Stimulated activated effector memory CD8-positive, alpha-beta T cell treated with anti-CD3 and anti-CD28 coated beads, Interleukin-12 subunit alpha, Interleukin-12 subunit beta, amount 100 ng/mL, for 72 hours (primary cell): Measurements from ENCODE around the gene TUSC2.

Experiments
- ATAC-seq: fragments of 150-1000 bp; cut with Tn5 transposase; 2 replicates; pipeline ENCODE4 v1.10.0; 2021
- DNase-seq, 2 donors: peaks; one replicate each; pipeline ENCODE4 v3.0.0; 2021 to 2022; ENCODE audit warnings: low spot score in 2 of 2
- H3K27ac Mint-ChIP-seq: one replicate; pipeline ENCODE4 v1.8.0; 2022; ENCODE audit warnings: mild to moderate bottlenecking, mixed read lengths
- H3K36me3 Mint-ChIP-seq: one replicate; pipeline ENCODE4 v1.8.0; 2022; ENCODE audit warnings: mild to moderate bottlenecking, mixed read lengths
- H3K4me1 Mint-ChIP-seq: one replicate; pipeline ENCODE4 v1.8.0; 2022; ENCODE audit warnings: mixed read lengths
- H3K4me3 Mint-ChIP-seq: one replicate; pipeline ENCODE4 v1.8.0; 2022; ENCODE audit warnings: mild to moderate bottlenecking, mixed read lengths
- H3K9me3 Mint-ChIP-seq: one replicate; pipeline ENCODE4 v1.8.0; 2022; ENCODE audit warnings: mixed read lengths

The TUSC2 gene

DNA sequence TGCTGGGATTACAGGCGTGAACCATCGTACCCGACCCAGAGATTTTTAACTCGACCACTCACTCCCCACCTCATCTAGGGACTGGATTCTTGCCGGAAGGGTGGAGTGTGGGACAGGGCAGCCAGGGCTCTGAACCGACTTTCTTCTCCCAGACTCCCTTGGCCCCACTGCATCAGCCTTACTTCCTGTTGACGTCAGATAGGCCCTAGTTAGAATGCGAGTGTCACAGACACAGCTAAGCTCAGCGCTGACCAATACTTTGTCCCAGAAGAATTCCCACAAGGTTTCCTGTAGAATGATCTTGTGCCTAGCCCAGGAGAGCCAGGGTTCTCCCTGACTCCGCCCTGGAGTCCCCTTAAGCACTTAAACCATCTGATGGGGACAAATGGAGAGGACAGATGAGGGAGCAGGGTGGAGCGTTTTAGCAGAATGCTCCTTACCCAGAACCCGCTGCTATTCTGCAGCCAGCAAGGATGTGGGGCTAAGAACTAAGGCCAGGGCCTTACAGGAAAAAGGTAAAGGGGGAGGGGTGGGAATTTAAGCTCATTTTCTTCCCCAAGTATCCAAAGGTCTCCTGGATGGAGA, 5.8 kb upstream of the TUSC2 start:
- DNase-seq (no peak), ATAC-seq (no peak)
- H3K27ac Mint-ChIP-seq = peak overlapping the region; percentile 96
- H3K4me1 Mint-ChIP-seq = peaks cover 43% of the 10 kb centered on the region
- no peaks in the 10 kb centered on the region for H3K9me3 Mint-ChIP-seq
- peaks cover 100% of the 10 kb centered on the region for H3K36me3 Mint-ChIP-seq
- peak overlapping the region; percentile 93 for H3K4me3 Mint-ChIP-seq

DNA sequence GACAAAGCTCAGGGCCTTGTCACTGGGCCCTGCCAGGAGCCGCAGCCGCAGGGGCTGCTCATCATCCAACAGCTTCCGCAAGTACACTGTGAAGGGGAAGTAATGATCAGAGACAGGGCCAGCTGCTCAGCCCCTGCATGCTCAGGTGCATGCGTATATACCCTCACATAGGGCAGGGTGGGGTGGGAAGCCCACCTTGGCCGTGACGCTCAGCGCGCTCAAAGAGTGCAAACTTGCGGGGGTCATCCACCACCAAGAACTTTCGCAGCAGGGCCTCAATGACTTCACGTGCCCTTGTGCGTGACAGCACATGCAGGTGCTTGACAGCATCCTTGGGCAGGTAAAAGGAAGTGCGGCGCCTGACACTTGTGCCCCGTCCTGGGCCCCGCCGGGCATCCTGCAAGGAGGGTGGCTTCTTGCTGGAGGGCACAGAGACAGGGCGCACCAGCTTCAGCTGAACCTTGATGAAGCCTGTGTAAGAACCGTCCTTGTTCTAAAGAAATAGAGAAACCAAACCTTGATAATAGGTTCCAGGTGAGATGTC, 3.4 kb upstream of the TUSC2 start:
- Mint-ChIP-seq H3K36me3 (peaks cover 93% of the 10 kb centered on the region), H3K27ac (no peak overlapping the region), H3K9me3 (no peaks in the 10 kb centered on the region), H3K4me1 (peaks cover 41% of the 10 kb centered on the region), H3K4me3 (no peak overlapping the region)
- DNase-seq (no peak), ATAC-seq (no peak)

DNA sequence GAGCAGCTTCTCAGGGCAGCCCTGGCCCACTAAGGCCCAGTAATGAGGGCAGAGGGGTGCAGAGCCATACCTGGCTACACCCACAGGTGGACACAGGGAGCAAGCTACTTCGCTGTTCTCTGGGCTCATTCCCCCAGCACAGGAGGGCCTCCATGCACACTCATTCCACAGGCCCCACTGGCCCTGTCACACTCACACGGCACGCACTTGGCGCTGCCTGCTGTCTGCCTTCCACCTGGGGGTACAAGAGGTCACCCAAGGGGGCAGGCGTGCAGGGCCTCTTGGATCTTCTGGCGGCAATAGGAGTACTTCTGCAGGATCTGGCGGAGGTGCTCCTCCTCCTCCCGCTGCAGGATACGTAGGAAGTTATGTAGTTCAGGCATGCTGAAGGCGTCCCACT, 2.3 kb upstream of the TUSC2 start:
- Mint-ChIP-seq H3K4me1 (peaks cover 35% of the 10 kb centered on the region), H3K36me3 (peaks cover 91% of the 10 kb centered on the region), H3K9me3 (no peaks in the 10 kb centered on the region), H3K4me3 (no peak overlapping the region), H3K27ac (peak overlapping the region; percentile 37)
- DNase-seq = no peak
- no peak for ATAC-seq

DNA sequence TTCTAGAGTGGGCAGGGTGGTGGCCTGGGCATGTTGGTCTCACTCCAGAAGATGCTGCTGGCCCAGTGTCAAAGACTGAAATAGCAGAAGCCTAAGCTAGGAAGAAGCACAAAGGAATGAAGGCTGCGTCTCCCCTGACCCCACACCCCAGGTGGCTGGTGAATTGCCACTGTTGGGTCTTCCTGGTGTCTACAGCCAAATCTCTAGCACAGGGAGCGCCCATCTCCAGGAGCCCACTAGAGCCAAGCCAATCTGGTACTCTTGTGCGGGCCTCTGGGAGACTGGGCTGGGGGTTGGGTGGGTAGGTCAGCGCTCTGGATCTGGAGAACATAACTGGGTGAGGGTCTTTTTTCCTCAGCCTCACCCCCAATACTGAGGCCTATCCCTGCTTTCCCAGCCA, 894 bp downstream of the TUSC2 start:
- Mint-ChIP-seq H3K36me3 (peaks cover 67% of the 10 kb centered on the region), H3K4me1 (peaks cover 30% of the 10 kb centered on the region), H3K4me3 (peak overlapping the region; percentile 80), H3K27ac (peak overlapping the region; percentile 88), H3K9me3 (no peaks in the 10 kb centered on the region)
- no peak for DNase-seq
- ATAC-seq = no peak

DNA sequence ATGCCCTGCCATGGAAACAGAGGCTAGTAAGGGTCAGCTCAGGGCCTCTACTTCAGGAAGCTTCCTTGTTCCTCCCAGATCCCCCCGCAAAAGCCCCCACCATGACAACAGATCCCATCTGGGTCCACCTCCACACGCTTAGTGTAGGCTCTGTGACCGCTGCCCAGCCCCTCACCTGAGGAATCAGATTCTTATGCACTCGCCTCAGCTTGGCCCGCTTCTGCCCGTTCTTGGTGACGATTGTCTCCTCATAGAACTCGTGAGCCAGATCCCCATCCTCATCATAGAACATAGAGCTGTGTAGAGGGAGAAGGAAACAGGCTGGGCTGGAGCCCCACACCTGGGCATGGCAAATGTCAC, 1.9 kb downstream of the TUSC2 start:
- Mint-ChIP-seq H3K4me3 (peak overlapping the region; percentile 80), H3K9me3 (no peaks in the 10 kb centered on the region), H3K4me1 (peaks cover 30% of the 10 kb centered on the region), H3K27ac (no peak overlapping the region), H3K36me3 (peaks cover 57% of the 10 kb centered on the region)
- DNase-seq (no peak), ATAC-seq (no peak)

GRCh38 chr3:50325497-50326181, 2.4 kb downstream of the TUSC2 start:
- no peak overlapping the region for H3K4me3 Mint-ChIP-seq
- no peak for ATAC-seq
- H3K36me3 Mint-ChIP-seq = peaks cover 52% of the 10 kb centered on the region

DNA sequence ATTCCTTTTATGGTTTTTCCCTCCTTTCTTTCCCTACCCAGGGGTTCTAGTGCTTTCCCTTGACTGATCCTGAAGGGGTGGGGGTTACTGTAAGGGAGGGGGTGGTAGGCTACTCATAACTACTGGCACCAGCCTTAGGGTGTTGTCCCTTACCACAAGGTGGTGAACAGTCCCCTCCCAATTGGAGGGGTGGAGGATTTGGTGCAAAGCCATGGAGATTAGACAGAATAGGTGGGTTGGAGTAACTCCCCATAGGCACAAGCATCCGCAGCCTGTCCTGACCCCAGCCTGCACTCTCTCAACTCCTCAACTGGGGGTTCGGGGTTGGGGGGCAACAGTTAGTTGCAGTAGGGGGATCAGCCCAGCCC, 2.9 kb downstream of the TUSC2 start:
- Mint-ChIP-seq H3K9me3 (no peaks in the 10 kb centered on the region), H3K36me3 (peaks cover 46% of the 10 kb centered on the region), H3K27ac (peak overlapping the region; percentile 91), H3K4me1 (peaks cover 37% of the 10 kb centered on the region), H3K4me3 (no peak overlapping the region)
- DNase-seq (no peak), ATAC-seq (no peak)

More at GRCh38 chr3:50325497-50326181, 2.4 kb downstream of the TUSC2 start:
- no peak for DNase-seq
- H3K27ac Mint-ChIP-seq = peak overlapping the region; percentile 91
- H3K4me1 Mint-ChIP-seq = peaks cover 31% of the 10 kb centered on the region
- H3K9me3 Mint-ChIP-seq = no peaks in the 10 kb centered on the region

GRCh38 chr3:50324351-50325112, 3.5 kb downstream of the TUSC2 start:
- Mint-ChIP-seq H3K9me3 (no peaks in the 10 kb centered on the region), H3K4me3 (no peak overlapping the region), H3K36me3 (peaks cover 41% of the 10 kb centered on the region), H3K27ac (peak overlapping the region; percentile 91), H3K4me1 (peaks cover 42% of the 10 kb centered on the region)
- peak; percentile 42 for ATAC-seq
- peak; percentile 52 to 82 for DNase-seq

DNA sequence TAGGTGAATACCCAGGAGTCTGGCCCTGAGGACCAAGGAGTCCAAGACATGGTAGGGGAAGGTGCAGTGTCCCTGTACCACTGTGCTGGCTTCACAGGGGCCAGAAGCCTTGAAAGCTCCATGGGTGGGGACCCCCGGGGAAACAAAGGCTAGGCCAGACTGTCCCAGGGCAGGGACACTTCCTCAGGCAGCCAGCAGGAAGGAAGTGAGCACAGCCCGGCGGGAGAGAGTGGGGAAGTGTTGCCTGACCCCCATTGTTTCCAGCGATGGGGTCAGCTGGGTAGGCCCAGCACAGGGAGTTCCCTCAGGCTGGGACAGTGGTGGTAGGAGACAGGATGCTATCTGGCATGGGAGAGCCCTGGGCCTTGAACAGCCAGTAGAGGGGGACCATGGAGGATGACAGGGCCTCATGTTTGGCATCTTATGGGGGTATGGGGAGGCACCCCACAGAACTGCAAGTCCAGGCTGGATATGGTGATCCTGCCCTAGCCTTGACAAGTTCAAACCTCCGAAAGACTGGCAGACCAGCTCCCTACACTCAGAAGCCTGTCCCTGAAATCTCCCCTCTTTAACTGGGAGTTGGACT, 4.3 kb downstream of the TUSC2 start:
- peaks cover 33% of the 10 kb centered on the region for H3K36me3 Mint-ChIP-seq
- H3K4me1 Mint-ChIP-seq = peaks cover 50% of the 10 kb centered on the region
- peak overlapping the region; percentile 91 for H3K27ac Mint-ChIP-seq
- no peaks in the 10 kb centered on the region for H3K9me3 Mint-ChIP-seq
- ATAC-seq (no peak), DNase-seq (no peak)
- peak overlapping the region; percentile 78 for H3K4me3 Mint-ChIP-seq

DNA sequence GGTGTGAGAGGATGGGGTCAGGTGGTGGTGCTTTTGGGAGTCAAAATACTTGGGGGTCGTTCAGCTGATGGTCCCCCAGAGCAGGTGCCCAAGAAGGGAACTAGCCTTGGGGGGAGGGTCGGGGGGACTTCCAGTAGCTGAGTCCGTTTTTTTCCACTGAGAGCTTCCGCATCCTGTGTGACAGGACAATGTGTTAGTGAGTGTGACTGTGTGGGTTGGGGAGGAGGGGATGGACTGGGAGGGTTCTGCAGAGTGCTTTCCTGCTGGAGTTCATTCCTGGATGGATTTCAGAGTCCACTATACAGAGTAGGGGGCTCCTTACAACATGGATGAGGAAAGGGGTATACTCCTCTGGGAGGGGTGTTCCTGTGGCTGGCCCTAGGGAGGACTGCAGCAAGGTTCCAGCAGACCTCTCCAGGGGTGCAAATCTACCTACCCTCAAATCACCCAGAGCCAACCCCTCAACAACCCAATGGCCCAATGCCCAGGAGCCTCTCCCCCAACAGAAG, 4.9 kb downstream of the TUSC2 start:
- H3K9me3 Mint-ChIP-seq = no peaks in the 10 kb centered on the region
- peaks cover 56% of the 10 kb centered on the region for H3K4me1 Mint-ChIP-seq
- H3K4me3 Mint-ChIP-seq = peak overlapping the region; percentile 78
- no peak for ATAC-seq
- DNase-seq = no peak
- H3K36me3 Mint-ChIP-seq = peaks cover 27% of the 10 kb centered on the region
- H3K27ac Mint-ChIP-seq = peak overlapping the region; percentile 91

- H3K4me1 Mint-ChIP-seq = peaks cover 57% of the 10 kb centered on the region
- no peaks in the 10 kb centered on the region for H3K9me3 Mint-ChIP-seq
- DNase-seq = no peak
- H3K4me3 Mint-ChIP-seq = peak within 1 kb of the TSS; percentile 78
- peaks cover 23% of the 10 kb centered on the region for H3K36me3 Mint-ChIP-seq
- no peak for ATAC-seq
- H3K27ac Mint-ChIP-seq = peak within 1 kb of the TSS; percentile 98
Observed at GRCh38 chr3:50322386-50323091, 5.5 kb downstream of the TUSC2 start, which contains the start of gene HYAL2. Gene HYAL2, minus strand, starts transcription at chr3:50322745. Its CDS starts 2,256 bp downstream, at chr3:50320489.

- H3K36me3 Mint-ChIP-seq = peaks cover 23% of the 10 kb centered on the region
- DNase-seq = no peak
- no peaks in the 10 kb centered on the region for H3K9me3 Mint-ChIP-seq
- H3K4me1 Mint-ChIP-seq = peaks cover 55% of the 10 kb centered on the region
- no peak for ATAC-seq
- peak overlapping the region; percentile 78 for H3K4me3 Mint-ChIP-seq
- H3K27ac Mint-ChIP-seq = no peak overlapping the region
Observed at GRCh38 chr3:50322115-50322385, 6.0 kb downstream of the TUSC2 start.

DNA sequence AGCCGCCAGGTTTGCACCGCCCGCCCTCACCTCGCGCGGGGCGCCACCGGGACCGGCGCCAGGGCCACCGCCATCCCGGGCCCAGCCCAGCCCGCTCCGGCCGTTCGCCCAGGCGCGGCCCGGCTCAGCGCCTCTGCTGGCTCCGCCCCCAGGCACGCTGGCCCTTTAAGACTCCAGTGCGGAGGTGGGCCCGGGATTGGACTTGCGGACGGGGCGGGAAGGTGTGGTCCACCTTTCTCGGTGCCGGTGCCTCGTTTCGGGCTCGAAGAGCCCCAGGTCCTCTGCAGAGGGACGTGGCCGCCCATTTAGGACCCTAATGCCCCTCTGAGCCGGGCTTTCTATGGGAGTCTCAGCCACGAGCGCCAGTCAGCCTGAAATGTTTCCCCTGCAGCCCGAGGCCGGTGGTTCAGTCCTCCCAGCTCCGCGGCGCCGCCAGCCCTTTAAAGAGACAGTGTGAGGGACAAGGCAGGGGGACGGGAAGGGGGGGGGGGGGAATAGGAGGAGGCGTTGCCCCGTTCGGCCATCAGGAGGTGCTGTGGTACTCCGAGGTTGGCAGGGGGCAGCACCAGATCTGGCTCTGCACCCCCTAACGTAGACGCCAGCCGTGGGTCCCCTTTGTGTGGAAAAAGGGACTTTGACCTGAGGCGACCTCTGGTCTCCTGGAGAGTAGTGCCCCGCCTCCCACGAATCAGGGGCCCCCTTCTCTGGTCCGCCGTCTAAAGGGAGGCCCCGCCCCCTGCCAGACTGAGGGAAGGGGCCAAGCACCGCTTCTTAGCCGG, 6.5 kb downstream of the TUSC2 start:
- Mint-ChIP-seq H3K9me3 (no peaks in the 10 kb centered on the region), H3K4me1 (peaks cover 55% of the 10 kb centered on the region), H3K4me3 (peak overlapping the region; percentile 78), H3K27ac (peak overlapping the region; percentile 98), H3K36me3 (peaks cover 23% of the 10 kb centered on the region)
- DNase-seq (peak; percentile 77 to 95), ATAC-seq (peak; percentile 75)

DNA sequence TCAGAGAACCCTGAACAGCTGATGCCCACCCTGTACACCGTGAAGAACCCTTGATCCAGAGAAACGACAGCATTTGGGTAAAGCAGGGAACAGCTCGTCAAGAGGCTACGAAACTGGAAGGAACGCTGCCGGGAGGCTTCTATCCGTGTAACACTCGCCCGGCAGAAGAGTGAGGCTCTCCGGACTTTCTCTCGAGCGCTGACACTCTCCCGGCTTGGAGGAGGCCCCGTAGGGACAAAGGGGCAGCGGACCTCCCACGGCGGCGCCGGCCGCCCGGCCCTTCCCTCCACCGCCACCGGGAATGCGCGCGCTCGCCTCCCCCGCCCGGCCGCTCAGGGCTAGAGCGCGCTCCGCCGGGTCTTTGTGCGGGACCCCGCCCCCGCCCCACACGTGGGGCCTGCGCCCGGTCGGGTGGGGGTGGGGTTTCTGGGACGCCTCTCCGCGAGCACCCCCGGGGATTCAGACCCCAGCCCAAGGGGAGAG, 7.1 kb downstream of the TUSC2 start:
- peak overlapping the region; percentile 98 for H3K27ac Mint-ChIP-seq
- peak overlapping the region; percentile 78 for H3K4me3 Mint-ChIP-seq
- peaks cover 54% of the 10 kb centered on the region for H3K4me1 Mint-ChIP-seq
- no peaks in the 10 kb centered on the region for H3K9me3 Mint-ChIP-seq
- DNase-seq = no peak
- H3K36me3 Mint-ChIP-seq = peaks cover 22% of the 10 kb centered on the region
- ATAC-seq = peak; percentile 55
